HepG2 (cell line): ENCODE measurements around the gene TTC39B.

Source experiments
- CHCHD3 ChIP-seq: sonication (generic); formaldehyde crosslinking; IDR thresholded peaks from 2 replicates; pipeline ENCODE4 v1.8.0; 2022; ENCODE audit warnings: mild to moderate bottlenecking, missing genetic modification reagents, moderate library complexity
- EZH2 ChIP-seq: conservative IDR thresholded peaks from 2 replicates; pipeline ENCODE4 v1.6.1; 2012; ENCODE audit warnings: mild to moderate bottlenecking, low read depth, low read length, moderate library complexity
- GABPB1 ChIP-seq: IDR thresholded peaks from 2 replicates; pipeline ENCODE4 v1.6.1; 2016; ENCODE audit warnings: mild to moderate bottlenecking, missing genetic modification reagents, moderate library complexity, missing compliant biosample characterization
- MAFG ChIP-seq: sonication (generic); formaldehyde crosslinking; IDR thresholded peaks from 2 replicates; pipeline ENCODE4 v1.5.1; 2020; ENCODE audit warnings: mild to moderate bottlenecking, missing genetic modification reagents
- NR1H2 ChIP-seq: sonication (generic); formaldehyde crosslinking; IDR thresholded peaks from 2 replicates; pipeline ENCODE4 v1.8.1; 2022; ENCODE audit warnings: low read depth, missing genetic modification reagents, borderline replicate concordance
- ZFP41 ChIP-seq: sonication (generic); formaldehyde crosslinking; IDR thresholded peaks from 2 replicates; pipeline ENCODE4 v1.4.0; 2020; ENCODE audit warnings: mild to moderate bottlenecking, missing genetic modification reagents, borderline replicate concordance
- ZNF12 ChIP-seq: sonication (generic); formaldehyde crosslinking; IDR thresholded peaks from 2 replicates; pipeline ENCODE4 v1.5.0; 2020; ENCODE audit warnings: missing genetic modification reagents
- ZNF44 ChIP-seq: sonication (generic); formaldehyde crosslinking; IDR thresholded peaks from 2 replicates; pipeline ENCODE4 v1.5.1; 2020; ENCODE audit warnings: mild to moderate bottlenecking, missing genetic modification reagents
- ZNF510 ChIP-seq: sonication (generic); formaldehyde crosslinking; IDR thresholded peaks from 2 replicates; pipeline ENCODE4 v1.4.0; 2020; ENCODE audit warnings: low read depth, mild to moderate bottlenecking, missing genetic modification reagents
- ZNF678 ChIP-seq: sonication (generic); formaldehyde crosslinking; IDR thresholded peaks from 2 replicates; pipeline ENCODE4 v1.4.0; 2020; ENCODE audit warnings: mild to moderate bottlenecking, missing genetic modification reagents

GRCh38 chr9:15238646-15239045, 68.4 kb downstream of the TTC39B start:
- TF ChIP-seq ZNF44 (CRISPR knock-in tag) (no peak), GABPB1 (no peak), ZNF12 (no peak), ZFP41 (no peak), ZNF678 (no peak), NR1H2 (no peak), ZNF510 (CRISPR knock-in tag) (no peak), MAFG (CRISPR knock-in tag) (no peak), EZH2 (no peak), CHCHD3 (CRISPR knock-in tag) (no peak)
